Endothelial cell (in vitro differentiated cells): ENCODE measurements around the gene PIAS4. TPM values are rescaled to one million over a fixed set of nuclear protein-coding genes. Genes with fewer than 3 reads are reported as not detected.

Experiments
- DNase-seq: peaks from one replicate; pipeline ENCODE4 v3.0.0; 2021; ENCODE audit warnings: low spot score
- H3K27ac Mint-ChIP-seq: one replicate; pipeline ENCODE4 v1.8.0; 2021; ENCODE audit warnings: mixed read lengths, inconsistent platforms; ENCODE audit not compliant: unreplicated experiment
- H3K27me3 Mint-ChIP-seq: one replicate; pipeline ENCODE4 v1.8.0; 2021; ENCODE audit warnings: mild to moderate bottlenecking, moderate library complexity, mixed read lengths, inconsistent platforms; ENCODE audit not compliant: unreplicated experiment
- H3K36me3 Mint-ChIP-seq: one replicate; pipeline ENCODE4 v1.8.0; 2021; ENCODE audit warnings: mild to moderate bottlenecking, low read depth, mixed read lengths, inconsistent platforms; ENCODE audit not compliant: unreplicated experiment
- H3K4me1 Mint-ChIP-seq: one replicate; pipeline ENCODE4 v1.8.0; 2021; ENCODE audit warnings: mild to moderate bottlenecking, mixed read lengths, inconsistent platforms; ENCODE audit not compliant: unreplicated experiment
- H3K4me3 Mint-ChIP-seq: one replicate; pipeline ENCODE4 v1.8.0; 2021; ENCODE audit warnings: mild to moderate bottlenecking, mixed read lengths, inconsistent platforms; ENCODE audit not compliant: unreplicated experiment
- H3K9me3 Mint-ChIP-seq: one replicate; pipeline ENCODE4 v1.8.0; 2021; ENCODE audit warnings: mixed read lengths, inconsistent platforms; ENCODE audit not compliant: unreplicated experiment
- CTCF ChIP-seq: fragments of 200-600 bp; sonication (generic); IDR thresholded peaks from one replicate; pipeline ENCODE4 v1.5.0; 2021; ENCODE audit warnings: antibody characterized with exemption; ENCODE audit not compliant: unreplicated experiment
- microRNA-seq: library from miRNA; unstranded; fragments of <30 nt; microRNA quantifications from one replicate; pipeline ENCODE4, GENCODE V29; 2020; ENCODE audit not compliant: unreplicated experiment
- total RNA-seq: library from RNA; stranded (reverse); fragmentation: NEBNext Ultra II Directional; extraction: Animal tissue kit (Norgen Biotek cat#: 25700); gene quantifications from one replicate; pipeline ENCODE4 v1.2.1, GENCODE V29; 2021; ENCODE audit not compliant: unreplicated experiment

Gene PIAS4
- total RNA-seq, 1 donor from 2014 or later, result 41.2 TPM

- DNase-seq, result no peak
- Mint-ChIP-seq H3K27ac (no peak overlapping the region), H3K36me3 (no peaks in the 10 kb centered on the region), H3K4me3 (no peak overlapping the region), H3K27me3 (peaks cover 8% of the 10 kb centered on the region), H3K9me3 (no peaks in the 10 kb centered on the region), H3K4me1 (no peaks in the 10 kb centered on the region)
- no peak for TF ChIP-seq CTCF
These were observed 80.5 kb downstream of the PIAS4 start for GRCh38 chr19:4087787-4088679.

- no peaks in the 10 kb centered on the region for H3K9me3 Mint-ChIP-seq
- no peak overlapping the region for H3K27ac Mint-ChIP-seq
- H3K36me3 Mint-ChIP-seq, result no peaks in the 10 kb centered on the region
- peaks cover 8% of the 10 kb centered on the region for H3K27me3 Mint-ChIP-seq
- TF ChIP-seq CTCF, result no peak
- H3K4me1 Mint-ChIP-seq, result no peaks in the 10 kb centered on the region
- no peak overlapping the region for H3K4me3 Mint-ChIP-seq
- DNase-seq, result no peak
These were observed 81.4 kb downstream of the PIAS4 start for GRCh38 chr19:4088975-4089374.

Small RNA genes lying within 50 kb of the gene (microRNA-seq; reads per million reads assigned to microRNA genes)
- not detected for gene MIR637

Other genes starting within 250 kb of the PIAS4 start
- gene APBA3, start 246.0 kb upstream of the PIAS4 start, total RNA-seq, result 23.8 TPM
- 26.7 TPM for gene MRPL54, start 245.1 kb upstream of the PIAS4 start, total RNA-seq
- gene RAX2, start 235.5 kb upstream of the PIAS4 start, total RNA-seq, result not detected
- gene MATK, start 221.4 kb upstream of the PIAS4 start, total RNA-seq, result 10.9 TPM
- gene ZFR2, start 138.7 kb upstream of the PIAS4 start, total RNA-seq, result 1.8 TPM
- gene ATCAY, start 127.1 kb upstream of the PIAS4 start, total RNA-seq, result 0.67 TPM
- 1.4 TPM for gene NMRK2, start 74.7 kb upstream of the PIAS4 start, total RNA-seq
- gene DAPK3, start 36.6 kb upstream of the PIAS4 start, total RNA-seq, result 316 TPM
- 2,896 TPM for gene EEF2, start 22.3 kb upstream of the PIAS4 start, total RNA-seq
- gene ZBTB7A, start 59.2 kb downstream of the PIAS4 start, total RNA-seq, result 14.5 TPM
- gene MAP2K2, start 116.4 kb downstream of the PIAS4 start, total RNA-seq, result 153 TPM
- gene CREB3L3, start 145.9 kb downstream of the PIAS4 start, total RNA-seq, result not detected
- gene SIRT6, start 174.8 kb downstream of the PIAS4 start, total RNA-seq, result 24.6 TPM
- 0.82 TPM for gene ANKRD24, start 175.0 kb downstream of the PIAS4 start, total RNA-seq
- gene EBI3, start 221.8 kb downstream of the PIAS4 start, total RNA-seq, result 9.7 TPM
- gene YJU2, start 239.3 kb downstream of the PIAS4 start, total RNA-seq, result 15.4 TPM